HG03139 (cell line): ENCODE data around the gene SCN4A.
A peak's percentile ranks its signal among the peaks of the same experiment; 100 is the strongest.

Experiments used
- ATAC-seq: cut with Tn5 transposase; IDR thresholded peaks from one replicate; pipeline ENCODE4 v1.9.1; 2021; ENCODE audit not compliant: unreplicated experiment

The SCN4A gene

GRCh38 chr17:63960006-63960405, 12.7 kb downstream of the SCN4A start:
- ATAC-seq, result no peak

GRCh38 chr17:63956296-63956920, 16.3 kb downstream of the SCN4A start:
- ATAC-seq, result no peak

GRCh38 chr17:63955791-63956190, 16.9 kb downstream of the SCN4A start:
- no peak for ATAC-seq

GRCh38 chr17:63955232-63955631, 17.5 kb downstream of the SCN4A start:
- no peak for ATAC-seq

GRCh38 chr17:63954402-63955063, 18.2 kb downstream of the SCN4A start:
- peak; percentile 63 for ATAC-seq

- no peak for ATAC-seq
Measured at GRCh38 chr17:63950940-63951907, 21.5 kb downstream of the SCN4A start.

- ATAC-seq, result no peak
Measured at GRCh38 chr17:63949576-63950250, 23.0 kb downstream of the SCN4A start.

- no peak for ATAC-seq
Measured at GRCh38 chr17:63948521-63948920, 24.2 kb downstream of the SCN4A start.

GRCh38 chr17:63947711-63948330, 24.9 kb downstream of the SCN4A start:
- no peak for ATAC-seq

- peak; percentile 58 for ATAC-seq
Measured at GRCh38 chr17:63946440-63947363, 26.0 kb downstream of the SCN4A start.

GRCh38 chr17:63945784-63946439, 26.8 kb downstream of the SCN4A start:
- no peak for ATAC-seq

- ATAC-seq, result no peak
Measured at GRCh38 chr17:63944736-63945499, 27.8 kb downstream of the SCN4A start.

- ATAC-seq, result no peak
Measured at GRCh38 chr17:63943745-63944144, 29.0 kb downstream of the SCN4A start.

GRCh38 chr17:63942309-63942985, 30.3 kb downstream of the SCN4A start:
- no peak for ATAC-seq

GRCh38 chr17:63941751-63942150, 31.0 kb downstream of the SCN4A start:
- no peak for ATAC-seq

GRCh38 chr17:63941162-63941561, 31.6 kb downstream of the SCN4A start:
- no peak for ATAC-seq

- ATAC-seq, result no peak
Measured at GRCh38 chr17:63940584-63940983, 32.1 kb downstream of the SCN4A start.

GRCh38 chr17:63939884-63940283, 32.8 kb downstream of the SCN4A start:
- ATAC-seq, result no peak
